IPS DF 19.7 (cell line): ENCODE results near the gene HEXIM1.
A peak's percentile ranks its signal among the peaks of the same experiment; 100 is the strongest.

Source experiments
- DNase-seq: peaks from one replicate; pipeline ENCODE4 v3.0.0-alpha.2; 2013; ENCODE audit warnings: low read depth, low spot score

The HEXIM1 gene

DNA sequence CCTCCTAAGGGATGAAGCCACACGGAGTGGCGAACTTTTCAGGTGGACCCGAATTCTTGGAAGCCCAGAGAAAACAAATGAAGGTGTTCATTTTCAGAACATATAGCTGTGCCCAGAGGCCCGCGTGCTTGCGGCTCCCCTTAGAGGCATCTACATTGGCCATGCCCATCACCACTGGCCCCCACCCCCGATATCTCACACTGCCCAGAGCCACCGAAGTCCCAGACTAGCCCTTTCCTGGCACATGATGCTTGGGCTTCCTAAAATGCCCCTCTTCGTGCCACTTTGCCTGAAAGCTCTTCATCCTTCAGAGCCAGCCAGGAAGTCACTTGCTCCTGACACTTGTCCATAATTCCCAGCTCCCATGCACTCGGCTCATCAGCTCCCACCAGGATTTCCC, 2.1 kb upstream of the HEXIM1 start:
- DNase-seq, result no peak

DNA sequence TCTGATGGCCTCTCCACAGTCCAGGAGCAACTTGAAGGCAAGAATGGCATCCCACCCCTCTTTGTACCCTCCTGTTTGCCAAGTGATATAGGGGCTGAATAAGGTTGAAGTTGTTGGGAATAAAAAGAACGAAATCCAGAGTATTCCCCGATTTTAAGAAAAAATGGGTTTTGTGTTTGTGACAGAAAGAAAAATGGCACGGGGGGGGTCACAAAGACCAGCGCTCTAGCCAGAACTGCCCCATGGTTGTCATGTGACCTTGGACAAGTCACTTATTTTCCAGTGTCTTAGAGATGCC, 1.7 kb upstream of the HEXIM1 start:
- DNase-seq, result no peak

DNA sequence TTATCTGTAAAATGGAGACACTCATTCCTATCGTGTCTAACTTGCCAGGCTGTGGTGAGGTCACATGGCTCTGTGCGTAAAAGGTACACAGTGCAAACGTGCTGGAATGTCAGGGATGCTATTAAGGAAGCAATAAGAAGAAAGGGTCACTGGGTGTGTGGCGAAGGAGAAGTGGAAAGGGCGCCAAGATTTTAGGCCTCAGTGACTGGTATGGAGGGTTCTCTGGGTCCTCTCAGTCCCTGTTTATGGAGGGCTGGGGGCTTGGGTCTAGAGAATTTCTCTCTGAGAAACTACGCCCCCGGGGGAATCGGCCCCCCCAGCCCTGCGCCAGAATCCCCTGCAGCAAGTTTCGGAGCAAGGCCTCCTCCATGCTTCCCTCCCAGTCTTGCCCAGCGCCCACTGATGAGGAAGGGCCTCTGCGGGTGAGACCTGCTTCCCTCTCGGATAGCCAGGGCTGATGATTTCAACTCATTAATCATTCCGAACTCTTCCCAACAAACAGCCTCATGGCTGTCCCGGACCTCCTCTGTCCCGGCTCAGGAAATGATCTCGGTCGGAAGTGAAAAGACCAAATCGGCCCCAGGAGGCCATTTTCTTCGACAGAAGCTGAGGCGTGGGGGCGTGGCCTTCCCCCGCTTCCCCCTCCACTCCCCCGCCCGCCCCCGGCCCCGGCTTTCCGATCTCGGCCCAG, 1.2 kb upstream of the HEXIM1 start:
- no peak for DNase-seq

DNA sequence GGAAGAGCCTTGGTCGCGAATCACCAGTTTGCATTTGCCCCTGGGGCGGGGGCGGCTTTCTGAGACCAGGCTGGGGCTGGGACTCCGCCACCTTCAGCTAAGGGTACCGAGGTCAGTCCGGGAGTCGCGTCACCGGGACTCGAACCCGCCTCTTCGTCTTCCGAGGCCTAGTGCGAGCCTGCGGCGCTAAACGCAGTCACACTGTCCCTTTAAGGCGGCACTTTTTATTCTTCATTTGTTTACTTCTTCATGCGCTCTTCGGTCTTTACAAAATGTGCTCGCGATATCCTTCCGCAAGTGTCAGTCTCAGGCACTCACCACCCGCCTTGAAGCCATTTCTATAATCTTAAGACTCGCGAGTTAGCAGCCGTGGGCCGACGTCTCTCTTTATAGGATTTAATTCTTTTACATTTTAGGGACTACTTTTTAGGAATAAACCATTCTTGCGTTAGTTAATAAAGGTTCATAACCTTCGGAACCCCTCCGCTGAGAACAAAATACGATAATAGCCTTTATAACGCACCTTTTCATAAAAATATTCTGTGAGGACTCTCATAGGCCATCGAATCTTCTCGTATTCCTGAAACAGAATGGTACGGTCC, 593 bp upstream of the HEXIM1 start:
- DNase-seq, result peak; percentile 93

- no peak for DNase-seq
Observed at GRCh38 chr17:45149037-45149668, 878 bp downstream of the HEXIM1 start.

GRCh38 chr17:45149669-45150664, 1.7 kb downstream of the HEXIM1 start:
- no peak for DNase-seq

- DNase-seq, result no peak
Observed at GRCh38 chr17:45150911-45151809, 2.9 kb downstream of the HEXIM1 start.

GRCh38 chr17:45155029-45155428, 6.8 kb downstream of the HEXIM1 start:
- DNase-seq, result no peak

DNA sequence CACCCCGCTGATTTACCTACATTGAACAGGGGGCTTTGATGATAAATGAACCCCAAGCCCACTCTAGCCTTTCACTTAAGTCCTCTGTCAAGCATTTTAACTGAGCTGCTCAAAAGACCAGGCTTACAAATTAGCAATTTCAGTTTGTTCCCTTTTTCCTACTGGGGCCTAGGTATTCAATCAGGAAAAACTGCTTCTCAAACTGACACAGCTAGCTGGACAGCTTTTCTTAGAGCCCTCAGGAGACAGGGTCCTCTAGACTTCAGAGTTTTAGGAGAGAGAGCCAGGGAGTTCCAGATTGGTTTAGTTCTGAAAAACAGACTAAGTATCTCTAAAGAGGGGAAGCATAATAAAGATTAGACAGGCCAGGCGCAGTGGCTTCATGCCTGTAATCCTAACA, 7.2 kb downstream of the HEXIM1 start:
- DNase-seq, result no peak

- DNase-seq, result no peak
Observed at GRCh38 chr17:45156242-45156641, 8.0 kb downstream of the HEXIM1 start.

DNA sequence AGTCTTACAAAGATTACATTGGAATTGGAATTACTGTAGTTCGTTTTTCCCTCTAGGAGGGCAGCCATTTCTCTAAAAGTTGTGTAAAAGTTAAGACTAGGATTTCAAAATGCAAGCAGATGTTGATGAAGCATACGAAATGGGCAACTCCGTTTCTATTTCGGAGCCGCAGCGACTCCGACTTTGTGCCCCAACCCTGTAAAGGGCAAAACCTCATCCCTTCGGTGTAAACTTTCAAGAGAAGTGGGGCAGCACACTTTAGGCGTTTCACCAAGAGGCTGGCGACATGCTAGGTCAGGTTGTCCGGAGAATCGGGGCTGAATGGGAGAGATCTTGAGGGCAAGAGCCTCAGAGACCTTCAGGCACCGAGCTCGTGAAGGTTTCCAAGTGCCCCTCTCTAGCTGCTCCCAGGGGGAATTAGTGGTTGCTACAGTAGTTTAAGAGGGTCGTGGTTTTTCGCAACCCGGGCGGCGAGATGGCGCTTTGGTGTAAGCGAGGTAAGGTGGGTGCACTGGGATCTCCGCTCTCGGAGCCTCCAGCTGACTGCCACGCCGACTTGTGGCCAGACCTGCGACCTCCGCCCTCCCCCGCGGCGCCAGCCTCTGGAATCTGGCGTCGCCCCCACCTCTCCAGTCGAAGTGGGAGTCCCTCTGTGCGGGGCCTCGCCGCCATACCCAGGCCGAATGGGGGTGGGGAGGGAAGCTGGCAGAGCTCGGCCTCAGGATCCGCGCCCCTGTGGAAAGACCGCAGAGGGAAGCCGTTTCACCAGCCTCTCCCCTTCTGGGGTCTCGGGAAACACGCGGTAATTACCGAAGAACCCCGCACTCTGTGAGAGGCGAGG, 12.4 kb downstream of the HEXIM1 start:
- DNase-seq, result no peak

GRCh38 chr17:45161288-45162024, 13.2 kb downstream of the HEXIM1 start, which contains the start of gene HEXIM2:
HEXIM2 (plus strand) TSS chr17:45161875; CDS start chr17:45162794, 919 bp downstream.
- peak; percentile 99 for DNase-seq

GRCh38 chr17:45162025-45162687, 13.9 kb downstream of the HEXIM1 start:
- no peak for DNase-seq

DNA sequence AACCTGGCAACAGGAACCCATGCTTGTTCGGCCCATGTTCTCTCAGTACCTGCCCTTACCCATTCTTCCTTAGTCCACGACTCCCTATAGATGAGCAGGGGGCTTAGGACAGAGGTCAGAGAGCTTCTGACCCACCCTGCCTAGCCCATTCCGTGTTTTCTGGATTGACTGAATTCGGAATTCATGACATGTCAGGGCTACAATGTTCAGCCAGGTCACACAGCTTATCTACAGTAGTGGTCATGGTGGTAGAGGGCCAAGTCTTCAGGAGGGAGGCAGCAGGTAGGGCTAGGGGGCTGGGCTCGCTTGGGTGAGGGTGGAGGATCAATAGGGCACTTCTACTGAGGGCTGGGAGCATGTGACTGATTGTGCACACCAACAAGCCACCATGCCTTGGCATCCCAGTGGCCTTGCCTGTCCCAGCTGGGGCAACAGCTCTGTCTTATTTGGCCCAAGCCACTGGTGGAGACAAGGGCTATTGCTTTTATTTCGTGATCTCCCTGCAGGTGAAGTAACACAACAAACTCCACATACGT, 16.5 kb downstream of the HEXIM1 start:
- no peak for DNase-seq

DNA sequence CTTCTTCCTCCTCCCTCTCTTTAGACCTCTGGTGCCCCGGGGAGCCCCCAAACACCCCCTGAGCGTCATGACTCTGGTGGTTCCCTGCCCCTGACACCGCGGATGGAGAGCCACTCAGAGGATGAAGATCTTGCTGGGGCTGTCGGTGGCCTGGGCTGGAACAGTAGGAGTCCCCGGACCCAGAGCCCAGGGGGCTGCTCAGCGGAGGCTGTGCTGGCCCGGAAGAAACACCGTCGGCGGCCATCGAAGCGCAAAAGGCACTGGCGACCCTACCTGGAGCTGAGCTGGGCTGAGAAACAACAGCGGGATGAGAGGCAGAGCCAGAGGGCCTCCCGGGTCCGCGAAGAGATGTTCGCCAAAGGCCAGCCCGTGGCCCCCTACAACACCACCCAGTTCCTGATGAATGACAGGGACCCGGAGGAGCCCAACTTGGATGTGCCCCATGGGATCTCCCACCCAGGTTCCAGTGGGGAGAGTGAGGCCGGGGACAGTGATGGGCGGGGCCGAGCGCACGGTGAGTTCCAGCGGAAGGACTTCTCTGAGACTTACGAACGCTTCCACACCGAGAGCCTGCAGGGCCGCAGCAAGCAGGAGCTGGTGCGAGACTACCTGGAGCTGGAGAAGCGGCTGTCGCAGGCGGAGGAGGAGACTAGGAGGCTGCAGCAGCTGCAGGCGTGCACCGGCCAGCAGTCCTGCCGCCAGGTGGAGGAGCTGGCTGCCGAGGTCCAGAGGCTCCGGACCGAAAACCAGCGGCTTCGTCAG, 20.9 kb downstream of the HEXIM1 start:
- DNase-seq, result no peak

GRCh38 chr17:45170280-45170930, 22.1 kb downstream of the HEXIM1 start:
- DNase-seq, result no peak

DNA sequence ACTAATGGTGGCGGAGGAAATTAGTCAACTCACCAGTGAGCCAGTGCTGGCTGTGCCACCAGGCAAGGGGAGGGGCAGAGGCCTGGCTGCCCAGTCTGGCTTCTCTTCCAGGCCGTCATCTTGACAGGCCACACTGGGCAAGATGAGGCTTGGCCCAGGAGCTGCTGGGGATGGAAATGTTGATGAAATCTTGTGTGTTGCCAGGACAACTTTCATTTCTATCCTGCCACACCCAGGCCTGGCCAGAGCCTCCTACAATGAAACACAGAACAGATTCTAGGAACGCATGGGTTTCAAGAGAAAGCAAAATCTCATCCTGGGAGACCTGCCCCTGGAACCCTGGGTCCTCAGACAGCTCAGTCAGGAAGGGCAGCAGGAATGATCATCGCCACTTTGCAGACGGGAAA, 22.7 kb downstream of the HEXIM1 start:
- DNase-seq, result no peak
